SK-N-SH treated with all-trans-retinoic acid at 6 μM for 48 hours (cell line): ENCODE data around the gene ASCL3.
A peak's percentile ranks its signal among the peaks of the same experiment; 100 is the strongest.

Experiments
- ATAC-seq: fragments of 200-7000 bp; cut with Tn5 transposase; 3 replicates; pipeline ENCODE4 v1.9.1; 2020; ENCODE audit warnings: mild to moderate bottlenecking, moderate library complexity
- ARNTL ChIP-seq: fragments of 450-650 bp; formaldehyde crosslinking; IDR thresholded peaks from 2 replicates; pipeline ENCODE4 v1.5.0; 2020; ENCODE audit warnings: low read depth, mild to moderate bottlenecking, moderate library complexity, borderline replicate concordance
- BACH2 ChIP-seq: fragments of 250-450 bp; sonication (Bioruptor Pico); IDR thresholded peaks from 2 replicates; pipeline ENCODE4 v1.9.0; 2021; ENCODE audit warnings: mild to moderate bottlenecking, borderline replicate concordance
- CREB5 ChIP-seq: fragments of 250-450 bp; sonication (Bioruptor Pico); IDR thresholded peaks from 2 replicates; pipeline ENCODE4 v1.5.1; 2020; ENCODE audit warnings: low read depth, mild to moderate bottlenecking, moderate library complexity
- CSDC2 ChIP-seq: fragments of 250-450 bp; sonication (Bioruptor Pico); IDR thresholded peaks from 2 replicates; pipeline ENCODE4 v1.5.0; 2020; ENCODE audit warnings: mild to moderate bottlenecking, moderate library complexity
- CSRNP3 ChIP-seq: fragments of 250-450 bp; sonication (Bioruptor Pico); IDR thresholded peaks from 2 replicates; pipeline ENCODE4 v1.5.1; 2021; ENCODE audit warnings: mild to moderate bottlenecking, moderate library complexity
- ESRRG ChIP-seq: fragments of 250-450 bp; sonication (Bioruptor Pico); IDR thresholded peaks from 2 replicates; pipeline ENCODE4 v1.6.1; 2021; ENCODE audit warnings: mild to moderate bottlenecking
- GLIS3 ChIP-seq: fragments of 250-450 bp; sonication (Bioruptor Pico); IDR thresholded peaks from 2 replicates; pipeline ENCODE4 v1.5.0; 2020; ENCODE audit warnings: mild to moderate bottlenecking, moderate library complexity
- ISL1 ChIP-seq: fragments of 250-450 bp; sonication (Bioruptor Pico); IDR thresholded peaks from 2 replicates; pipeline ENCODE4 v2.1.2; 2022; ENCODE audit warnings: mild to moderate bottlenecking, moderate library complexity
- OSR1 ChIP-seq: fragments of 250-450 bp; sonication (Bioruptor Pico); IDR thresholded peaks from 2 replicates; pipeline ENCODE4 v1.8.0; 2022; ENCODE audit warnings: moderate library complexity, mild to moderate bottlenecking, inconsistent platforms
- PATZ1 ChIP-seq: fragments of 250-450 bp; sonication (Bioruptor Pico); IDR thresholded peaks from 2 replicates; pipeline ENCODE4 v1.8.0; 2020; ENCODE audit warnings: mild to moderate bottlenecking, moderate library complexity, borderline replicate concordance
- POU6F1 ChIP-seq: fragments of 250-450 bp; sonication (Bioruptor Pico); IDR thresholded peaks from 2 replicates; pipeline ENCODE4 v1.8.0; 2021; ENCODE audit warnings: low read depth, mild to moderate bottlenecking, moderate library complexity, borderline replicate concordance
- RARB ChIP-seq: fragments of 250-450 bp; sonication (Bioruptor Pico); IDR thresholded peaks from 2 replicates; pipeline ENCODE4 v1.8.0; 2021; ENCODE audit warnings: mild to moderate bottlenecking, moderate library complexity
- SNAI2 ChIP-seq: fragments of 250-450 bp; sonication (Bioruptor Pico); IDR thresholded peaks from 2 replicates; pipeline ENCODE4 v1.5.0; 2020; ENCODE audit warnings: mild to moderate bottlenecking, moderate library complexity
- TCF4 ChIP-seq: fragments of 250-450 bp; sonication (Bioruptor Pico); IDR thresholded peaks from 2 replicates; pipeline ENCODE4 v1.8.0; 2021; ENCODE audit warnings: mild to moderate bottlenecking, moderate library complexity, borderline replicate concordance
- TOX ChIP-seq: fragments of 250-450 bp; sonication (Bioruptor Pico); IDR thresholded peaks from 2 replicates; pipeline ENCODE4 v1.8.0; 2021; ENCODE audit warnings: mild to moderate bottlenecking, moderate library complexity, borderline replicate concordance
- TSHZ2 ChIP-seq: fragments of 250-450 bp; sonication (Bioruptor Pico); IDR thresholded peaks from 2 replicates; pipeline ENCODE4 v1.5.0; 2020; ENCODE audit warnings: mild to moderate bottlenecking, moderate library complexity
- ZC3H10 ChIP-seq: fragments of 250-450 bp; sonication (Bioruptor Pico); IDR thresholded peaks from 2 replicates; pipeline ENCODE4 v1.5.1; 2021; ENCODE audit warnings: mild to moderate bottlenecking, moderate library complexity
- ZFP3 ChIP-seq: fragments of 250-450 bp; sonication (Bioruptor Pico); IDR thresholded peaks from 2 replicates; pipeline ENCODE4 v1.5.0; 2020; ENCODE audit warnings: mild to moderate bottlenecking, moderate library complexity
- ZFP30 ChIP-seq: fragments of 450-650 bp; formaldehyde crosslinking; IDR thresholded peaks from 2 replicates; pipeline ENCODE4 v1.5.0; 2022; ENCODE audit warnings: mild to moderate bottlenecking, moderate library complexity
- ZNF565 ChIP-seq: fragments of 450-650 bp; formaldehyde crosslinking; conservative IDR thresholded peaks from 2 replicates; pipeline ENCODE4 v1.5.0; 2020; ENCODE audit warnings: low read depth, mild to moderate bottlenecking, moderate library complexity
- ZNF70 ChIP-seq: fragments of 450-650 bp; formaldehyde crosslinking; IDR thresholded peaks from 2 replicates; pipeline ENCODE4 v1.5.0; 2020; ENCODE audit warnings: mild to moderate bottlenecking, moderate library complexity
- ZNF8 ChIP-seq: fragments of 450-650 bp; formaldehyde crosslinking; IDR thresholded peaks from 2 replicates; pipeline ENCODE4 v1.5.0; 2020; ENCODE audit warnings: mild to moderate bottlenecking, moderate library complexity

The ASCL3 gene

GRCh38 chr11:8942518-8943066 lies at the start of gene ASCL3:
TSS of gene ASCL3 (minus strand) at chr11:8943016. CDS start at chr11:8938161, 4,855 bp downstream.
- no peak for TF ChIP-seq ZNF8 (CRISPR knock-in tag)
- TF ChIP-seq CREB5: no peak
- no peak for TF ChIP-seq GLIS3
- TF ChIP-seq ESRRG (CRISPR knock-in tag): no peak
- TF ChIP-seq ZFP3 (CRISPR knock-in tag): no peak
- peak; percentile 93 for ATAC-seq

GRCh38 chr11:8989453-8989852 lies 46.6 kb upstream of the ASCL3 start:
- TF ChIP-seq CREB5 (no peak), RARB (CRISPR knock-in tag) (no peak), BACH2 (CRISPR knock-in tag) (no peak), ZNF8 (CRISPR knock-in tag) (no peak), ARNTL (CRISPR knock-in tag) (no peak), CSDC2 (no peak), POU6F1 (CRISPR knock-in tag) (no peak), PATZ1 (CRISPR knock-in tag) (no peak), OSR1 (CRISPR knock-in tag) (no peak)
- peak; percentile 51; the same call in 2 of the 3 replicates for ATAC-seq

- TF ChIP-seq ZFP3 (CRISPR knock-in tag) (no peak), ZFP30 (CRISPR knock-in tag) (no peak), ZNF70 (CRISPR knock-in tag) (no peak), ISL1 (CRISPR knock-in tag) (no peak), TOX (no peak), GLIS3 (no peak), ESRRG (CRISPR knock-in tag) (no peak), ZNF565 (no peak), SNAI2 (no peak), TCF4 (CRISPR knock-in tag) (no peak), RARB (CRISPR knock-in tag) (no peak), CSRNP3 (no peak), TSHZ2 (no peak), ARNTL (CRISPR knock-in tag) (no peak), ZC3H10 (CRISPR knock-in tag) (no peak), CREB5 (no peak), PATZ1 (CRISPR knock-in tag) (no peak)
- peak; percentile 70 for ATAC-seq
Observed at GRCh38 chr11:8988329-8989234, 45.8 kb upstream of the ASCL3 start.
